ENCODE results near the gene DOCK3. TPM values are rescaled to one million over a fixed set of nuclear protein-coding genes. Genes with fewer than 3 reads are reported as not detected.

DOCK3 gene
- total RNA-seq, 1 experiment from 2014 or later = 8.3 TPM

- no peak for TF ChIP-seq CTCF (conservative IDR thresholded peaks at IDR 0.05)
- Histone ChIP-seq H3T11ph (ENCODE audit: low read length) (no peak overlapping the region), H3K27ac (ENCODE audit: insufficient read length, low read depth, low read length) (no peak overlapping the region), H2BK120ac (ENCODE audit: low read depth, low read length, poor library complexity, severe bottlenecking) (no peak overlapping the region), H3K79me2 (ENCODE audit: insufficient read depth, low read length) (no peaks in the 10 kb centered on the region), H4K8ac (replicated peaks; ENCODE audit: insufficient read length, low read depth, low read length) (no peak overlapping the region), H2BK15ac (ENCODE audit: low read depth, low read length) (no peak overlapping the region), H2BK12ac (ENCODE audit: insufficient read length, low read depth, low read length) (no peak overlapping the region), H2AFZ (ENCODE audit: low read length) (no peak overlapping the region), H3K23me2 (ENCODE audit: insufficient read length, low read depth, low read length, poor library complexity, severe bottlenecking) (no peaks in the 10 kb centered on the region), H2AK5ac (ENCODE audit: insufficient read length, low read length) (no peak overlapping the region), H4K20me1 (ENCODE audit: control insufficient read depth, insufficient read depth, insufficient read length) (no peaks in the 10 kb centered on the region), H3K9me3 (ENCODE audit: control insufficient read depth, low read depth, low read length) (no peaks in the 10 kb centered on the region), H3K4me2 (ENCODE audit: insufficient read depth, insufficient read length, low read length) (no peak overlapping the region), H3K27me3 (ENCODE audit: insufficient read depth, low read length) (no peaks in the 10 kb centered on the region), H3K4me1 (ENCODE audit: insufficient read depth, low read length) (no peaks in the 10 kb centered on the region), H3K79me1 (ENCODE audit: insufficient read depth, low read depth, low read length, poor library complexity, severe bottlenecking) (no peaks in the 10 kb centered on the region), H4K5ac (ENCODE audit: insufficient read length, low read depth, low read length) (no peak overlapping the region), H2BK5ac (ENCODE audit: insufficient read length, low read length) (no peak overlapping the region), H3K14ac (ENCODE audit: insufficient read depth, low read length) (no peak overlapping the region), H3K18ac (ENCODE audit: insufficient read length, low read depth, low read length) (no peak overlapping the region), H3K9ac (ENCODE audit: extremely low read depth, insufficient read length, low read length) (no peak overlapping the region), H3K4ac (ENCODE audit: low read depth, low read length) (no peak overlapping the region), H4K91ac (ENCODE audit: insufficient read length, low read depth, low read length) (no peak overlapping the region), H3K56ac (ENCODE audit: insufficient read length, low read depth, low read length) (no peak overlapping the region), H3K23ac (ENCODE audit: insufficient read length, low read depth, low read length) (no peak overlapping the region), H2BK20ac (ENCODE audit: low read depth, low read length, poor library complexity, severe bottlenecking) (no peak overlapping the region)
- H3K9me3 Mint-ChIP-seq = no peaks in the 10 kb centered on the region
- no CpG with 5 or more reads among the region's 1 CpG for WGBS (ENCODE audit: extremely low coverage, insufficient read length, low lambda C conversion rate)
- DNase-seq = no peak
- H3K27me3 Mint-ChIP-seq (ENCODE audit: low read depth) = no peaks in the 10 kb centered on the region
- H3K4me3 Mint-ChIP-seq = no peak overlapping the region
- H3K4me1 Mint-ChIP-seq = no peaks in the 10 kb centered on the region
- H3K27ac Mint-ChIP-seq = no peak overlapping the region
- H3K36me3 Mint-ChIP-seq (ENCODE audit: insufficient read depth in 1 of 3, low read depth in 3 of 3) = no peaks in the 10 kb centered on the region
These were observed 286.7 kb downstream of the DOCK3 start for GRCh38 chr3:50961386-50961785.

Measured in H9 (cell line).